GM12872 (cell line): ENCODE results near the gene B4GALT7.

ENCODE experiments used
- CTCF ChIP-seq: IDR thresholded peaks from 3 replicates; pipeline ENCODE4 v1.5.1; 2011; ENCODE audit warnings: low read depth, mild to moderate bottlenecking, low read length, moderate library complexity; ENCODE audit not compliant: insufficient read depth

Gene B4GALT7

GRCh38 chr5:177612215-177612673 lies 12.3 kb downstream of the B4GALT7 start:
- no peak for TF ChIP-seq CTCF

GRCh38 chr5:177620560-177620959 lies 20.6 kb downstream of the B4GALT7 start:
- TF ChIP-seq CTCF: no peak
